ENCODE results near the gene FSTL4. TPM values are rescaled to one million over a fixed set of nuclear protein-coding genes. Genes with fewer than 3 reads are reported as not detected.

FSTL4 gene
- total RNA-seq, 1 experiment from 2014 or later: 2.7 TPM

GRCh38 chr5:133340002-133340755 lies 272.2 kb downstream of the FSTL4 start:
- Mint-ChIP-seq H3K36me3 (ENCODE audit: insufficient read depth, unreplicated experiment) (no peaks in the 10 kb centered on the region), H3K27ac (ENCODE audit: unreplicated experiment) (peak overlapping the region; percentile 68), H3K27me3 (ENCODE audit: insufficient read depth, unreplicated experiment) (peaks cover 4% of the 10 kb centered on the region), H3K4me3 (ENCODE audit: unreplicated experiment) (no peak overlapping the region), H3K4me1 (ENCODE audit: low read depth, unreplicated experiment) (no peaks in the 10 kb centered on the region), H3K9me3 (ENCODE audit: unreplicated experiment) (no peaks in the 10 kb centered on the region)
- peaks cover 6% of the 10 kb centered on the region; the same call in 1 of the 2 replicates for H3K4me1 ChIP-seq
- BruUV-seq (replicated peaks): no TSS peak
- H3K9me3 ChIP-seq: no peaks in the 10 kb centered on the region
- CTCF ChIA-PET: no interaction called here
- POLR2A ChIA-PET: no interaction called here
- no peaks in the 10 kb centered on the region for H3K36me3 ChIP-seq (ENCODE audit: control insufficient read depth, insufficient read depth, low read length)
- no peak overlapping the region for H3K4me3 ChIP-seq (ENCODE audit: low read depth, low read length)
- DNase-seq: no peak
- TF ChIP-seq CTCF (IDR thresholded peaks at IDR 0.05; ENCODE audit: insufficient read depth in 1 of 2, low read depth in 1 of 2, low read length in 1 of 2, severe bottlenecking in 1 of 2, unreplicated experiment in 1 of 2): no peak
- H3K27me3 ChIP-seq (replicated peaks; ENCODE audit: control insufficient read depth, insufficient read depth, low read length): no peaks in the 10 kb centered on the region
- intact Hi-C loops (cut with micrococcal nuclease; ENCODE audit: unreplicated experiment): no loop called here

GRCh38 chr5:133338504-133339355 lies 273.6 kb downstream of the FSTL4 start:
- intact Hi-C loops (cut with micrococcal nuclease; ENCODE audit: unreplicated experiment): no loop called here
- DNase-seq: no peak
- CTCF ChIA-PET: no interaction called here
- Mint-ChIP-seq H3K4me1 (ENCODE audit: low read depth, unreplicated experiment) (no peaks in the 10 kb centered on the region), H3K27me3 (ENCODE audit: insufficient read depth, unreplicated experiment) (peaks cover 4% of the 10 kb centered on the region), H3K27ac (ENCODE audit: unreplicated experiment) (no peak overlapping the region), H3K4me3 (ENCODE audit: unreplicated experiment) (no peak overlapping the region), H3K9me3 (ENCODE audit: unreplicated experiment) (no peaks in the 10 kb centered on the region), H3K36me3 (ENCODE audit: insufficient read depth, unreplicated experiment) (no peaks in the 10 kb centered on the region)
- POLR2A ChIA-PET: no interaction called here
- no peaks in the 10 kb centered on the region for H3K36me3 ChIP-seq (ENCODE audit: control insufficient read depth, insufficient read depth, low read length)
- peaks cover 6% of the 10 kb centered on the region; the same call in 1 of the 2 replicates for H3K4me1 ChIP-seq
- BruUV-seq (replicated peaks): no TSS peak
- no peak overlapping the region for H3K4me3 ChIP-seq (ENCODE audit: low read depth, low read length)
- H3K9me3 ChIP-seq: no peaks in the 10 kb centered on the region
- TF ChIP-seq CTCF (IDR thresholded peaks at IDR 0.05; ENCODE audit: insufficient read depth in 1 of 2, low read depth in 1 of 2, low read length in 1 of 2, severe bottlenecking in 1 of 2, unreplicated experiment in 1 of 2): no peak
- no peaks in the 10 kb centered on the region for H3K27me3 ChIP-seq (replicated peaks; ENCODE audit: control insufficient read depth, insufficient read depth, low read length)

GRCh38 chr5:133337795-133338445 lies 274.4 kb downstream of the FSTL4 start:
- Histone ChIP-seq H3K36me3 (ENCODE audit: control insufficient read depth, insufficient read depth, low read length) (no peaks in the 10 kb centered on the region), H3K4me3 (ENCODE audit: low read depth, low read length) (no peak overlapping the region), H3K9me3 (no peaks in the 10 kb centered on the region), H3K27me3 (replicated peaks; ENCODE audit: control insufficient read depth, insufficient read depth, low read length) (no peaks in the 10 kb centered on the region), H3K4me1 (peaks cover 6% of the 10 kb centered on the region; the same call in 1 of the 2 replicates)
- Mint-ChIP-seq H3K27ac (ENCODE audit: unreplicated experiment) (no peak overlapping the region), H3K27me3 (ENCODE audit: insufficient read depth, unreplicated experiment) (peaks cover 5% of the 10 kb centered on the region), H3K4me1 (ENCODE audit: low read depth, unreplicated experiment) (no peaks in the 10 kb centered on the region), H3K36me3 (ENCODE audit: insufficient read depth, unreplicated experiment) (no peaks in the 10 kb centered on the region), H3K9me3 (ENCODE audit: unreplicated experiment) (no peaks in the 10 kb centered on the region), H3K4me3 (ENCODE audit: unreplicated experiment) (no peak overlapping the region)
- BruUV-seq (replicated peaks): no TSS peak
- TF ChIP-seq CTCF (IDR thresholded peaks at IDR 0.05; ENCODE audit: insufficient read depth in 1 of 2, low read depth in 1 of 2, low read length in 1 of 2, severe bottlenecking in 1 of 2, unreplicated experiment in 1 of 2): no peak
- ChIA-PET POLR2A (no interaction called here), CTCF (no interaction called here)
- DNase-seq: no peak
- intact Hi-C loops (cut with micrococcal nuclease; ENCODE audit: unreplicated experiment): no loop called here
